NCI-H524 (cell line): ENCODE data around the gene GRIK2.
A peak's percentile ranks its signal among the peaks of the same experiment; 100 is the strongest.

Experiments
- DNase-seq, 2 experiments: peaks; one replicate each; lab custom pipeline; 2025; lab: John Stamatoyannopoulos, UW

The GRIK2 gene

GRCh38 chr6:101537753-101538316 lies 144.3 kb downstream of the GRIK2 start:
- DNase-seq = peak in 1 of 2 experiments; percentile 5

GRCh38 chr6:101539510-101540245 lies 146.2 kb downstream of the GRIK2 start:
- DNase-seq = no peak

- DNase-seq = no peak
Measured at GRCh38 chr6:101541894-101542293, 148.4 kb downstream of the GRIK2 start.

GRCh38 chr6:101543796-101544195 lies 150.3 kb downstream of the GRIK2 start:
- peak in 1 of 2 experiments; percentile 14 for DNase-seq

- DNase-seq = no peak
Measured at GRCh38 chr6:101544286-101544685, 150.8 kb downstream of the GRIK2 start.

GRCh38 chr6:101545191-101545590 lies 151.7 kb downstream of the GRIK2 start:
- DNase-seq = no peak

- DNase-seq = no peak
Measured at GRCh38 chr6:101550451-101550850, 156.9 kb downstream of the GRIK2 start.

- no peak for DNase-seq
Measured at GRCh38 chr6:101554231-101554630, 160.7 kb downstream of the GRIK2 start.

- no peak for DNase-seq
Measured at GRCh38 chr6:101558712-101559111, 165.2 kb downstream of the GRIK2 start.

GRCh38 chr6:101572627-101573026 lies 179.1 kb downstream of the GRIK2 start:
- no peak for DNase-seq

- no peak for DNase-seq
Measured at GRCh38 chr6:101577091-101577490, 183.6 kb downstream of the GRIK2 start.

- DNase-seq = peak in 1 of 2 experiments; percentile 28
Measured at GRCh38 chr6:101578306-101578705, 184.8 kb downstream of the GRIK2 start.

GRCh38 chr6:101582792-101583191 lies 189.3 kb downstream of the GRIK2 start:
- DNase-seq = no peak

- DNase-seq = no peak
Measured at GRCh38 chr6:101585501-101585900, 192.0 kb downstream of the GRIK2 start.

GRCh38 chr6:101588343-101588742 lies 194.8 kb downstream of the GRIK2 start:
- no peak for DNase-seq

- DNase-seq = no peak
Measured at GRCh38 chr6:101595276-101595675, 201.8 kb downstream of the GRIK2 start.

GRCh38 chr6:101597693-101598092 lies 204.2 kb downstream of the GRIK2 start:
- no peak for DNase-seq

- no peak for DNase-seq
Measured at GRCh38 chr6:101605426-101605825, 211.9 kb downstream of the GRIK2 start.

GRCh38 chr6:101605874-101606273 lies 212.4 kb downstream of the GRIK2 start:
- DNase-seq = no peak

GRCh38 chr6:101607111-101607690 lies 213.7 kb downstream of the GRIK2 start:
- no peak for DNase-seq

- DNase-seq = no peak
Measured at GRCh38 chr6:101608703-101609102, 215.2 kb downstream of the GRIK2 start.

GRCh38 chr6:101613556-101613955 lies 220.0 kb downstream of the GRIK2 start:
- no peak for DNase-seq

GRCh38 chr6:101614774-101615173 lies 221.3 kb downstream of the GRIK2 start:
- DNase-seq = no peak
